BLaER1 treated with 17β-estradiol and CSF1 and Interleukin-3, amounts not matched to agents 10 nM and 100 nM (cell line): Measurements from ENCODE around the gene TUBG1.
"Not testable (repeated sequence)": the region's sequence is repeated elsewhere in the genome, so short reads cannot be mapped to it uniquely, and the experiment has no call there.

ENCODE experiments used
- H3K27ac ChIP-seq, 11 experiments: shearing (Covaris generic); formaldehyde crosslinking; 2 replicates each; pipeline ENCODE4 v1.8.1; 2022
- H3K27me3 ChIP-seq, 11 experiments: shearing (Covaris generic); formaldehyde crosslinking; 2 replicates each; pipeline ENCODE4 v1.8.1; 2022
- H3K36me3 ChIP-seq, 11 experiments: shearing (Covaris generic); formaldehyde crosslinking; 2 replicates each; pipeline ENCODE4 v1.8.1; 2022
- H3K4me1 ChIP-seq, 10 experiments: shearing (Covaris generic); formaldehyde crosslinking; 2 replicates each; pipeline ENCODE4 v1.8.1; 2022
- H3K4me2 ChIP-seq, 11 experiments: shearing (Covaris generic); formaldehyde crosslinking; 2 replicates each; pipeline ENCODE4 v1.8.1; 2022
- H3K4me3 ChIP-seq, 10 experiments: shearing (Covaris generic); formaldehyde crosslinking; 2 replicates each; pipeline ENCODE4 v1.8.1; 2022
- H3K9ac ChIP-seq, 11 experiments: shearing (Covaris generic); formaldehyde crosslinking; 2 replicates each; pipeline ENCODE4 v1.8.1; 2022
- H3K9me3 ChIP-seq, 11 experiments: shearing (Covaris generic); formaldehyde crosslinking; replicated peaks in 1 of 11; 2 replicates each; pipeline ENCODE4 v1.8.1; 2022
- H4K20me1 ChIP-seq, 11 experiments: shearing (Covaris generic); formaldehyde crosslinking; 2 replicates each; pipeline ENCODE4 v1.8.1; 2022
- Cebpa-rat ChIP-seq, 11 experiments: shearing (Covaris generic); IDR thresholded peaks; 2 replicates each; pipeline ENCODE4 v1.8.1; 2022

Gene TUBG1

DNA sequence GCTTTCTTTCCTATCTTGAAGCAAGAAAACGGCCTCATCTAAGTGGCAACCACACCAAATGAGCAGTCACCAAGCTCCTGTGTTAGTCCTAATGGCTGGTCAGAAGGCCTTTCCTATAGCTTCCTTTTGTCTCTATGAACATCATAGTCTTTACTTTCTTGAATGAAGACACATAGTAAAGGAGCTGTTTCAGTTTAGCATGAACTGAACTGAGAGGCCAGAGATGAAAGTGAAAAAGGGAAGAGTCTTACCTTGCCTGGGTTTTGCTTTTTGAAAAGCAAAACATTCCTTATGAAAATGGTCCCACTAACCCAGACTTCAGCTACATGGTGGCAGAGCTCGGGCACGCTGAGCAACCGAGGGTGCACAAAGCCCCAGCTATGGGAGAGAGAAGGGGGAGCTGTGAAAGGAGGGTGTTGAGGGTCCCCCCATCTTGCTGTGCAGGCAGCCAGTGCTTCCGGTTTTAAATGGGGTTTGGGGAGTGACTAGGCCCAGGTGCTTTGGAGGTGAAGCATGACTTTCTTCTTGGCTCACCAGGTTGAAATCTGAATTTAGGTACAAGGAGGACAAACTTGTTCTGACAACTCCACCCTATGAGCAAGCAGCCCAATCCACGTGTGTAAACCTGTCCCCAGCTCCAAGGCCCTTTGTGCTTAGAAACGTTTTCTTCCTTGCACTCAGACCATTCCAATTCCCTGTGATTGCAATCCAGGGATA, 22.8 kb upstream of the TUBG1 start:
- TF ChIP-seq Cebpa-rat (IDR thresholded peaks at IDR 0.05), result no peak
- Histone ChIP-seq H4K20me1 (peaks cover 0 to 48% (median 7%) of the 10 kb centered on the region in 11 experiments; a peak in 9 of 22 replicates), H3K36me3 (peaks cover 100% of the 10 kb centered on the region in 11 experiments), H3K4me1 (peaks cover 0 to 28% (median 4%) of the 10 kb centered on the region in 10 experiments; a peak in 9 of 20 replicates), H3K27ac (no peak overlapping the region), H3K4me2 (no peak overlapping the region), H3K27me3 (no peaks in the 10 kb centered on the region), H3K9ac (no peak overlapping the region; a peak in 1 of 22 replicates), H3K9me3 (no peaks in the 10 kb centered on the region), H3K4me3 (no peak overlapping the region)

DNA sequence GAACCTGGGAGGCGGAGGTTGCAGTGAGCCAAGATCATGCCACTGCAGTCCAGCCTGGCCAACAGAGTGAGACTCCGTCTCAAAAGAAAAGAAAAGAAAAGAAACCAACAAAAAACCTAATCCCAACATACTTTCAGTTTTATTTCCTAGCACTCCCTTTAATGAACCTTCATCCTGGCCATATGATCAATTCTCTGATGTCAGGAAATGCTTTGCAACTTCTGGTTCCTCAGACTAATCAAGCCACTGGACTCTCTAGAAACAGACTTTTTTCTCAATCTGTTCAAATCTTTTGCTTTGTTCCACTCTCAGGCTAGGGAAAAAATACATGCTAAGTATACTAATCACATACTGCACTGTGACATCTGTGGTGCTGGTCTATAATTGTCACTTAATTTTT, 18.6 kb upstream of the TUBG1 start:
- TF ChIP-seq Cebpa-rat (IDR thresholded peaks at IDR 0.05), result no peak
- H4K20me1 ChIP-seq, result peaks cover 0 to 79% (median 33%) of the 10 kb centered on the region in 11 experiments; a peak in 15 of 22 replicates
- no peak overlapping the region for H3K27ac ChIP-seq
- H3K9me3 ChIP-seq, result no peaks in the 10 kb centered on the region
- H3K4me1 ChIP-seq, result peaks cover 0 to 12% (median 0%) of the 10 kb centered on the region in 10 experiments; a peak in 6 of 20 replicates
- H3K27me3 ChIP-seq, result no peaks in the 10 kb centered on the region
- H3K36me3 ChIP-seq, result peaks cover 67 to 92% (median 83%) of the 10 kb centered on the region in 11 experiments
- no peak overlapping the region for H3K9ac ChIP-seq
- no peak overlapping the region for H3K4me2 ChIP-seq
- no peak overlapping the region for H3K4me3 ChIP-seq

DNA sequence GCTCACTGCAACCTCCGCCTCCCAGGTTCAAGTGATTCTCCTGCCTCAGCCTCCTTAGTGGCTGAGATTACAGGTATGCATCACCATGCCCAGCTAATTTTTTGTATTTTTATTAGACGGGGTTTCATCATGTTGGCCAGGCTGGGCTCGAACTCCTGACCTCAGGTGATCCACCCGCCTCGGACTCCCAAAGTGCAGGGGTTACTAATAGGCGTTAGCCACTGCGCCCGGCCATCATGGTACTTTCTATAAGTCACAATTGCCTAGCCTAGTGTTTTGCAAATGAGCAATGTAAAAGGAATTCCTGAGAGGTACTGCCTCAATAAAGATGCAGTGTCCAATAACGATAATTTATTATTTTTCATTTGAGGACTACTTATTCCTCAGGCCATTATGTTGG, 18.1 kb upstream of the TUBG1 start:
- Histone ChIP-seq H3K27me3 (no peaks in the 10 kb centered on the region), H3K4me3 (no peak overlapping the region), H3K4me1 (peaks cover 0 to 7% (median 0%) of the 10 kb centered on the region in 10 experiments; a peak in 3 of 20 replicates), H3K36me3 (peaks cover 64 to 92% (median 83%) of the 10 kb centered on the region in 11 experiments), H3K9me3 (no peaks in the 10 kb centered on the region), H4K20me1 (peaks cover 0 to 80% (median 37%) of the 10 kb centered on the region in 11 experiments; a peak in 15 of 22 replicates), H3K27ac (no peak overlapping the region), H3K4me2 (no peak overlapping the region), H3K9ac (no peak overlapping the region)
- no peak for TF ChIP-seq Cebpa-rat (IDR thresholded peaks at IDR 0.05)

DNA sequence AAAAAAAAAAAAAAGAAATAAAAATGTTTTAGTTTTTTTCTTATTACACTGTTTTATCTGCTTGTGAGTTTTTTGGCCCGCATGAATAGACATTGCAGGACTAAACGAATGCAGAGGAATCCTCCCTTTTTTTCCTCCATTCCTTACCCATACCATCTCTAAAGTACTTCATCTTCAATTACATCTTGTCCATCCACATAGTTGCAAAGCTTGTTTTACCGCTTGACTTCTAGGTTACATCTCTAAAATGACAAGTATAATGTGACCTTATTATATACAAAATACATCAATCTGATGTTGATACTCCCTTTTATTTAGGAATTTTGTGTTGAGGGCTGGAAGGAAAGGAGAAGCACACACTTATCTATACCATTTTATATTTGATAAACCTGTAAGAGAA, 13.1 kb upstream of the TUBG1 start:
- peaks cover 5 to 22% (median 15%) of the 10 kb centered on the region in 10 experiments; a peak in 18 of 20 replicates for H3K4me1 ChIP-seq
- H3K9ac ChIP-seq, result no peak overlapping the region

DNA sequence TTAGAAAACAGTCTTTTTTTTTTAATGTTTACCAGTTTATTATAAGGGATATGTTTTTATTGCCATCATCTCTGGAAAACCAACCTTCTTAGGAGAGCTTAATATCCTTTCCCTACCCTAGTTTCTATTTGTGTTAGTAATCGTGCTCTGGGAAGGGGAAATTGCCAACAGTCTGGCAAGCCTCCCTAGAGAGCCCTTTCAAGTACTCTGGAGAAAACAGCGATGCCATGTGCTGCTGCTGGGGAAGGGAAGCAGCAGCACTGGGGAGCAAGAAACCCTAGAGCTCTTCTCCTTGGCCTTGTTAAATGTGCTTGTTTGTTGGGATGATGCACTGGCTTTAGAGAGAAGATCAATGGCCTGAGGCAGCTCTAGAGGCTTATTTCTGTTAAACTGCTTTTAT, 10.6 kb upstream of the TUBG1 start:
- Histone ChIP-seq H3K9ac (peak overlapping the region in 10 of 11 experiments; percentile 2 to 54 (median 28); a peak in 14 of 22 replicates), H3K4me3 (no peak overlapping the region), H4K20me1 (peaks cover 7 to 99% (median 48%) of the 10 kb centered on the region in 11 experiments; a peak in 17 of 22 replicates), H3K4me1 (peaks cover 5 to 28% (median 20%) of the 10 kb centered on the region in 10 experiments; a peak in 18 of 20 replicates), H3K27ac (peak overlapping the region in 7 of 11 experiments; percentile 21 to 50 (median 28); a peak in 8 of 22 replicates), H3K27me3 (no peaks in the 10 kb centered on the region), H3K9me3 (no peaks in the 10 kb centered on the region), H3K4me2 (peak overlapping the region in 10 of 11 experiments; percentile 2 to 84 (median 61); a peak in 18 of 22 replicates), H3K36me3 (peaks cover 10 to 78% (median 36%) of the 10 kb centered on the region in 11 experiments; a peak in 18 of 22 replicates)
- TF ChIP-seq Cebpa-rat (IDR thresholded peaks at IDR 0.05), result no peak

More for the DNA sequence above, 13.1 kb upstream of the TUBG1 start:
- peaks cover 19 to 75% (median 44%) of the 10 kb centered on the region in 11 experiments for H3K36me3 ChIP-seq
- no peak for TF ChIP-seq Cebpa-rat (IDR thresholded peaks at IDR 0.05)
- peaks cover 7 to 99% (median 48%) of the 10 kb centered on the region in 11 experiments; a peak in 17 of 22 replicates for H4K20me1 ChIP-seq
- no peak overlapping the region for H3K27ac ChIP-seq
- no peak overlapping the region for H3K4me2 ChIP-seq
- H3K27me3 ChIP-seq, result no peaks in the 10 kb centered on the region
- H3K9me3 ChIP-seq, result no peaks in the 10 kb centered on the region
- no peak overlapping the region for H3K4me3 ChIP-seq

DNA sequence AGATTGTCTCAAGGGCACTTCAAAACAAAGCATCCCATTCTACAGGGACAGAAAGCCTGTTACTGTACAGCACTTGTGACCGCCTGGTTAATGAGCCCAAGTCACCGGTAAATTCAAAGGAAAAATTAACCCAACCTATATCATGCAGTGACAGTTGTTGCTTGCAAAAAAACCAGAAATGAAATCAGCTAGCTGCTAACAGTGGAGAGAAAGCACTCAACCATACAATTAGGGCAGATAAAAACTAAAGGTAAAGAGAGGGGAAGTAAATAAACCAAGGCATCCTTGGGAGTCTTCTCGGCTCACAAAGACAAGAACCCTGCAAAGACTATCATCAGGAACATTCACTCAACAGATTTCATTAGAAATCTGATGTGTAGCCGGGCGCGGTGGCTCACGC, 6.2 kb upstream of the TUBG1 start:
- Histone ChIP-seq H3K27ac (no peak overlapping the region), H4K20me1 (peaks cover 43 to 100% (median 76%) of the 10 kb centered on the region in 11 experiments; a peak in 18 of 22 replicates), H3K4me3 (no peak overlapping the region), H3K9ac (0 out of 22 replicates have a peak overlapping the region, but pooled peaks of 1 of the 11 experiments have one; percentile 7), H3K27me3 (no peaks in the 10 kb centered on the region), H3K9me3 (no peaks in the 10 kb centered on the region), H3K4me1 (peaks cover 40 to 57% (median 50%) of the 10 kb centered on the region in 10 experiments), H3K4me2 (peak overlapping the region in 3 of 11 experiments; percentile 2 to 31 (median 15); a peak in 3 of 22 replicates), H3K36me3 (peaks cover 4 to 51% (median 21%) of the 10 kb centered on the region in 11 experiments; a peak in 16 of 22 replicates)
- TF ChIP-seq Cebpa-rat (IDR thresholded peaks at IDR 0.05), result no peak

DNA sequence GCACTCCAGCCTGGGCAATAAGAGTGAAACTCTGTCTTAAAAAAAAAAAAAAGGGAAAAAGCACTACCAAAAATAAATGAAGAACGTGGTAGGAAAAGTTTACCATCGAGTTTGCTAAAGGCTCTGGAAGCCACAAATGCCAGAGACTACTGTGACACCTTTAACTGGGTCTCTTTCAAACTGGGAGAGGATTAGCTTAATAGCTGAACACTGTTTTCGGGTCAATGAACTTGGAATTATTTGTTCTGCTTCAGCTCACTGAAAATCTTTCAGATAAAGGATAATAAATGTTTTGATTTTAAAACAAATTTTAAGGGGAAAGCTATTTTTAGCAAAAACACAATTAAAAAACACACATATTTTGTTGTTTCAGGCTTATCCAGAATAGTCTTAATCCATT, 1.7 kb upstream of the TUBG1 start:
- H3K4me1 ChIP-seq, result peaks cover 30 to 53% (median 47%) of the 10 kb centered on the region in 10 experiments
- H3K9me3 ChIP-seq, result no peaks in the 10 kb centered on the region
- no peaks in the 10 kb centered on the region for H3K27me3 ChIP-seq
- H3K27ac ChIP-seq, result peak overlapping the region in 5 of 11 experiments; percentile 80 to 90 (median 87); a peak in 5 of 22 replicates
- peak overlapping the region; percentile 84 to 95 (median 90); a peak in 21 of 22 replicates for H3K9ac ChIP-seq
- no peak for TF ChIP-seq Cebpa-rat (IDR thresholded peaks at IDR 0.05)
- peaks cover 28 to 58% (median 49%) of the 10 kb centered on the region in 11 experiments; a peak in 18 of 22 replicates for H4K20me1 ChIP-seq
- peak overlapping the region; percentile 78 to 94 (median 88) for H3K4me2 ChIP-seq
- H3K4me3 ChIP-seq, result peak overlapping the region; percentile 79 to 96 (median 86)
- H3K36me3 ChIP-seq, result peaks cover 9 to 36% (median 22%) of the 10 kb centered on the region in 11 experiments

DNA sequence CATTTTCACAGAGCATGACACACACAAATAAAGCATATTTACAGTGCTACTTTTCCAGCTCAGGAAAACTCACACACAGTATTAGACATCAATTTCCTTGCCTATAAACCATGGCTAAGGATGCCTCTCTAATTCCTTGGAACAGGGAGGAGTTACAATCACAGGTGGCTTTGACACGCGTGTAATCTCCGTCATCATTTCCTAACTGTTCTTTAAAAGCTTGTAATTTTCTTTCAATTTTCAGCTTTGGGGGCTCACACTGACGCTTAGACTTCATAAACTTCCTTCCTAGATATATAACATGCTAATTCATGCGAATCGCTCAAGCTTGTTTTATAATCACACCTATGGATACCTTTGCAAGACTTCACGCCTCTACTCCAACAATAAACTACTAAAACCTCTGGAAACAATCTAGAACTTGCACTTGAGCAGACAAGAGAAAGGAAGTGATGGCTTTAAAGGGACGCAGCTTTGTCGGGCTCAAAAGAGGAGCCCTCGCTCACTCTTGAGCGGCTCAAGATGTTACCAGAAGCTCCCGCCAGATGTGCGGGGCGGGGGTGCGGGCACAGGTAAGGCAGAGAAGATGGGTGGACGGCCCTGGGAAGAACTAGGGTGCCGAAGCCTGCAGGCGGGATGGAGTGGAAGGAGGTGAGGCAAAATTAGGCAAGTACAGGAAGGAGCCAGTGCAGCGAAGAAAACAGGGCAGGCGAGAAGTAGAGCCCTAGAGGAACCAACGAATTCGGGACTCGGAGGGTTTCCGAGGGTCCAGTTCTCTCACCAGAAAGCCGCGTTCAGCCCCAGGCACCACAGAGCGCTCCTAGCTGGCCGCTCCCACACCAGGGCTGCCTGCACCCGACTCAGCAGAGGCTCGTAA, 940 bp upstream of the TUBG1 start:
- H3K4me1 ChIP-seq, result peaks cover 30 to 49% (median 41%) of the 10 kb centered on the region in 10 experiments
- no peak for TF ChIP-seq Cebpa-rat (IDR thresholded peaks at IDR 0.05)
- H3K36me3 ChIP-seq, result peaks cover 16 to 43% (median 28%) of the 10 kb centered on the region in 11 experiments
- peak overlapping the region; percentile 78 to 94 (median 88) for H3K4me2 ChIP-seq
- peak overlapping the region; percentile 84 to 95 (median 90) for H3K9ac ChIP-seq
- H3K9me3 ChIP-seq, result no peaks in the 10 kb centered on the region
- H3K27me3 ChIP-seq, result no peaks in the 10 kb centered on the region
- peak overlapping the region; percentile 80 to 94 (median 87) for H3K27ac ChIP-seq
- peak overlapping the region; percentile 79 to 96 (median 86) for H3K4me3 ChIP-seq
- peaks cover 27 to 50% (median 43%) of the 10 kb centered on the region in 11 experiments; a peak in 18 of 22 replicates for H4K20me1 ChIP-seq

DNA sequence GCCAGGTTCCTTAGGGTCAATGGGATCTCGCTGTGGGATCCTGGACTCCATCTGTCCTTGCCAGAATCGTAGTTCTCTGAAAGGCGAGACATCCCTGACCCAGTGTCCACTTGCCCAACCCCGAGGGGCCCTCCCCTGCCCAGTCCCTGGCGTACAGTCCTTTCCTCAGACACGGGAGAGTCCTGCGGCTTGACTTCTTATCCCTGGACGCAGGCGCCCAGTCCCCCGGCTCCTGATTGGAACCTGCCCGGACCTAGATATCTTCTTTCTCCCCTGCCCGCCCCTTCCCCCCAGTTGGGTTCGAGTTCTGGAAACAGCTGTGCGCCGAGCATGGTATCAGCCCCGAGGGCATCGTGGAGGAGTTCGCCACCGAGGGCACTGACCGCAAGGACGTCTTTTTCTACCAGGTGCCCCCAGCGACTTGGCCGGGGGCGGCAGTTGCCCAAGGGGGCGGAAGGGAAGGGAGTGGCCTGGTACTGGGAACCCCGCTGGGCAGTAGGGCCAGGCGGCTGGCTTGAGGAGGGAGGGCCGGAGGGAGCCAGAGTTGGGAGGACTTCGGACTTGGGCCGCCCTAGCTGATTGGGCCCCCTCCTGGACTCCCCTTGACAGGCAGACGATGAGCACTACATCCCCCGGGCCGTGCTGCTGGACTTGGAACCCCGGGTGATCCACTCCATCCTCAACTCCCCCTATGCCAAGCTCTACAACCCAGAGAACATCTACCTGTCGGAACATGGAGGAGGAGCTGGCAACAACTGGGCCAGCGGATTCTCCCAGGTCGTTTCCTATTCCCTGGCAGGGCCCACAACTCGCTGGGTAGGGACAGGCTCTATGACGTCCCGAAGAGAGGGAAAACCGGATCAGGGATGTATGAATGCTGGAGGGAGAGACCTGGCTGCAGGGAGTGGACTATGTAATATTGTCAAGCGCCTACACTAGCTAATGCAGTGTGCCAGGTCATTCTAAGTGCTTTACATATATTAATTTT, 625 bp downstream of the TUBG1 start:
- Histone ChIP-seq H3K27ac (peak overlapping the region; percentile 13 to 90 (median 83); a peak in 20 of 22 replicates), H3K4me3 (peak overlapping the region; percentile 79 to 96 (median 86)), H3K9ac (peak overlapping the region; percentile 78 to 94 (median 88)), H3K4me2 (peak overlapping the region; percentile 87 to 96 (median 92)), H3K36me3 (peaks cover 31 to 45% (median 38%) of the 10 kb centered on the region in 11 experiments), H3K4me1 (peaks cover 30 to 44% (median 39%) of the 10 kb centered on the region in 10 experiments), H4K20me1 (peaks cover 18 to 38% (median 32%) of the 10 kb centered on the region in 11 experiments; a peak in 16 of 22 replicates)
- H3K27me3 ChIP-seq, H3K9me3 ChIP-seq: not testable (repeated sequence)
